Stimulated activated CD4-positive, alpha-beta T cell treated with anti-CD3 and anti-CD28 coated beads, TNF-alpha, amount 100 ng/mL, for 4 hours (primary cell): Measurements from ENCODE around the gene RET.

Experiments
- DNase-seq, 3 experiments: peaks; one replicate each; pipeline ENCODE4 v3.0.0-alpha.2; 2020; ENCODE audit warnings: low read depth in 3 of 3

The RET gene

DNA sequence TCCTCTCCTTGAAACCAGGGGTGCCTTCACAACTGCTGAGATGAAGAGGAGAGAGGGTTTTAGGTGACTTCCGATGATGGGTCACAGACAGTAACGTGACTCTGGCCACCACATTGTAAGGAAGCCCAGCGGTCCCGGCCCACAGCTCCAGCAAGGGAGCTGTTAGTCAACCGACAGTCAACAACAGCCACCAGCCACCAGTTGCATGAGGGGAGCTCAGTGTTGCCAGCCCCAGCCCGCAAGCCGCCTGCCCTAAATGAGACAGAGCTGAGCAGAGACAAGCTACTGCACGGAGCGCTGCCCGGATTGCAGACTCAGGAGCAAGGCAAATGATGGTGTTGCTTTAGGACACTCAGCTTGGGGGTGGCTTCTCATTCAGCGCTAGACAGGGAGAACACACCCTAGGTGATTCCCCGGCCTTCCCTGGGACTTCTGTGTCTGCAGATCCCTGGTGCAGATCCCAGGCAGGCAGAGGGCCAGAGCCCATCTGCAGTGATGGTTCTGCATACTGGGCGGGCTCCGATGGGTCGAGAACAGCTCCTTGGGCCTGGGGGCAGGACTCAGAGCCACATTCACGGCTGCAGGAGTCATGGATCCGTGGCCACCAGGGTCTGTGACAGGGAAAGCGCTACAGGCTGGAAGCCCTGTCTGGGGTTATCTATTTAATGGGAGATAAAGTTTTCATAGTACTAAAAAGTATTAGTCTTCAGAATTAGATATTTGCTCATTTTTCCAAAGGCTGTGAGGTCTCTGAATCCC, 14.3 kb upstream of the RET start:
- DNase-seq: no peak

- DNase-seq: no peak
These were observed 12.4 kb upstream of the RET start for GRCh38 chr10:43064331-43065075.

DNA sequence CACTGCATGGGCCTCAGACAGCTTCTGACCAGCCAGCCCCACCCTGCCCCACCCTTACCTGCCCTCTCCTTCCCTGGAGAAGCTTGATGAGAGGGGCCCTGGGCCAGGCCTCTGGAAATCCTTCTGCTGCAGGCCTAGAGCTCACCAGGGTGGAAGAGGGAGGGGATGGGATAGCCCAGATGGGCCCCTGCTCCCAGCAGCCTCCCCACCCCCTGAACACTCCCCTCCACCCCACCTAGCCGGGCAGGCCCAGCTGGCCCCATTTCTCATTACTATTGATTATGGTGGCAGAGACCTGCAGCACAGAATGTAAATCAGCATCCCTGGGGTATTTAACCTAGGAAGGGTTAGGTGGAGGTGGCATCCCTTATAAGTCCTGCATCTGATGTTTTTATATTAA, 11.6 kb upstream of the RET start:
- DNase-seq: no peak

- DNase-seq: no peak
These were observed 11.1 kb upstream of the RET start for GRCh38 chr10:43065761-43066160.

GRCh38 chr10:43066481-43066880, 10.4 kb upstream of the RET start:
- no peak for DNase-seq

- DNase-seq: no peak
These were observed 9.3 kb upstream of the RET start for GRCh38 chr10:43067391-43068135.

DNA sequence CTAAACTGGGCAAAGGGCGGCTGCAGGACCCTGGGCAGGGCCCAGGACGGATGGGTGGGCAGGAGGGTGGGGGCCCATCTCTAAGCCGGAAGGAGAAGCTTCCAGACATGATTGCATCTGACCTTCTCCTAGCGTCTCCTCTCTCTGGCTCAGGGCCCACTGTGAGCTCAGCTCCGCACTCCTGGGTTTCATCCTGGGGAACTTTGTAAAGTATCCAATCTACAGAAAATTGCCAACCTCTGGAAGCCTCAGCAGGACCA, 8.8 kb upstream of the RET start:
- no peak for DNase-seq

DNA sequence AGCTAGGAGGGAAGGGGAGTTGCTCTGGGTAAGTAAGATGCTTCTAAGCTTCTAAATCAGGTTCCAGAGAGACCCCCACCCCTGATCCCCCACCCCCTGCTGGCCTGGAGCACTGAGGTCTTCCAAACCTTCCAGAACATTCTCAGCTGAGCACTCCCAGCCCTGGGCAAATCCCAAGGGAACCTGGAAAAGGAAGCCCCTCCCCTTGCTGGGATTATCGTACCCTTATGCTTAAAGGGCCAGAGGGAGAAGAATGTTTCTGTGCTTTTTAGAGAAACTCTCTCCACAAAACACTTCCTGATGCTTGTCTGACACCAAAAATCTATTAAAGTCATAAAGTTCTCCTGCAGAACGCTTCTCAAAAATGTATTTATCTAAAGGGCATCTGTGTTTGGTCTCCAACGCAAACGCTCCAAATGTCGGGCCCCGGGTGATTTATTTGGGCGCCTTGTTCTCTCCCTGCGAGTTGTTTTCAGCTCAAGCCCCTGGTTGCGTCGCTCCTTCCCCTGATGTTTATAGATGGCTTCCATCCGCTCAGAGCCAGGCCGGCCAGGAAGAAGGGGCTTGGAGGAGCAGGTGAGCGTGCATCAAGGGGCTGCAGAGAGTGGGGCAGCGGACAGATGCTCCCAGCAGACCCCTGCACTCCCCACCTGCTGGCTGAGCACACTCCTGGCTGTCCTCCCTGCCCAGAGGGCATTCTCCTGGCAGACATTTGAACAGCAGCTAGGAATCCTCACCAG, 8.2 kb upstream of the RET start:
- DNase-seq: no peak

- no peak for DNase-seq
These were observed 7.7 kb upstream of the RET start for GRCh38 chr10:43069211-43069515.

DNA sequence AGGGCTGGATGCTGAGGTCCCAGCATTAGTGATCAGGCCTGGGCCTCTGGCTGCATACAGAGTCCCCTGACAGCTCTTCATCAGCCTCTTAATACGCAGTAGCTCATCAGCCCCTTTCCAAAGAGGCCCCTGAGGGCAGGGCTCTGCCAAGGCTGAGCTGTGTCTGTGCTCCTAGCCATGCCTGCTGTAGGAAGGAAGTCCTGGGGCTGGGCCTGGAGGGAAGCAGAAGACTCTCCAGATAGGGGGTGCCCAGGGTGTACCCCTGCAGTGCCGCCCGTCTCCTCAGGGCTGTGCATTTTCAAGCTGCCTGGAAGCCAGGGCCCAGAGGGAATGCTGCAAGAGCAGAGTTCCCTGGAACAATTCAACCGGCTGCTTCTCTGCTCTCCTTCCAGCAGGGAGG, 7.3 kb upstream of the RET start:
- DNase-seq: no peak

- no peak for DNase-seq
These were observed 6.5 kb upstream of the RET start for GRCh38 chr10:43070121-43071085.

DNA sequence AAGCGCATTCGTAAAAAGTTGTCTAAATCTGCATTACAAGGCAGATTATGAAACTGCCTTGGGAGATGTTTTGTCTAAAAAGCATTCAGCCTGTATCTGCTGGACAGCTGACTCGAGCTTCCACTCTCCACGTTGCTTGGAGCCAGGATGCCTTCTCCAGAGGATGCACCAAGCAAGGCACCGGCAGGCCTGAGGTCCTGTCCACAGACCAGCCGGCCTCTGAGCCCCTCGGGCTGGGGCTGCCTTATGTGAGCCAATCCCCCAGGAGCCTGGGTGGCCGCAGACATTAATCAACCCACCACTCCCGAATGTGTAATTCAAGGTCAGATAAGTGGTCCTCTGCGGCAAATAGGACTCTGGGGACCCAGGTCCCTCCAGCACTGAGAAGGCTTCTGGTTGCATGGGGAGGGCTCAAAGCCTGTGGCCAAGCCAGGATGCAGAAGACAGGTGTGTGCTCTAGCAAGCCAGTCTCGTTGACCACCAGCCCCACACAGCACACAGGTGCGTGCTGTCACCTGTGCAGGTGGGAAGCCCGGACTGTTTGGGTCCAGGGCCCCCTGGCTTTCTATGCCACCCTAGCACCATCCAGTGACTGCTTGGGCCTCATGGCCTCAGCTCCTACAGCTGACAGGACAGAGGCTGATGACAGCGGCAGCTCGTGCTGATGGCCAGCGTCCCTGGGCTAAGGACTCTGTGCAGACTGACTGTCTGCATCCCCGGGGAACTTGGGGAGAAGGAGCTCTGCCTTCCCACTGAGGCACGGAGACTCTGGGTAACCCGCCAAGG, 4.8 kb upstream of the RET start:
- no peak for DNase-seq

DNA sequence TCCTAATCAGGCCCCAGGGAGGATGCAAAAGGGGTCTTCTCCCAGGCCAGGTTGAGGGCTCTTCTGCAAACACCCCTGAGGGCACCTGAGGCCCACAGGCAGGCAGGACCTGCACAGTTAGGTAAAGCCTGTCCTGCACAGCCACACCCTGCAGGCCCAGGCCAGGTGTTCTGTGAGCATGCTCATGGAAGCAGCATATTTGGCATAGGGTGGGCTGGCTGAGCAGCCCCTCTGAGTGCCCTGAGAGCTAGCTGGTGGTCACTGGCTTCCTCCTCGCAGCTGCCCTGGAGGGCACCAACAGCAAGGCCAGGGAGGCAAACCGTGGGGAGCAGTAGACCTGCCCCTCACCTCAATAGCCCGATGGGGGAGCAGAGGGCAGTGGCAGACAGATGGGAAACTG, 3.7 kb upstream of the RET start:
- DNase-seq: no peak

DNA sequence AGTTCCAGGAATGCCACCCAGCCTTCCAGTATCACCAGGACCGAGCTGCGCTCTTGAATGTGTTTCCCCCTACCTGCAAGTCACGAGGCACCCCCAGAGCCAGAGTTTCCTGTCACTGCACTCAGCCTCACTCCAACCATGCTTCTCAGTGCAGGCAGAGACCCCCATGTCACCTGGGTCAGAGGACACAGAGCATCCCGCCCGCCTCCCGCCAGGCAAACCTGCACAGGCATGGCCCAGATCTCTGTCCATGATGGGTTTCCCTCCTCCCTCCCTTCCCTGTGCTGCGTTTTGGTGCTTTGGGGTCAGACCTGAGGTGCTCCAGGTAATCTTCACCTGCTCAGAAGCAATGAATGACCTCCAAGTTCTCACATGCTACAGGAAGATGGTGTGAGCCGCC, 3.1 kb upstream of the RET start:
- no peak for DNase-seq

DNA sequence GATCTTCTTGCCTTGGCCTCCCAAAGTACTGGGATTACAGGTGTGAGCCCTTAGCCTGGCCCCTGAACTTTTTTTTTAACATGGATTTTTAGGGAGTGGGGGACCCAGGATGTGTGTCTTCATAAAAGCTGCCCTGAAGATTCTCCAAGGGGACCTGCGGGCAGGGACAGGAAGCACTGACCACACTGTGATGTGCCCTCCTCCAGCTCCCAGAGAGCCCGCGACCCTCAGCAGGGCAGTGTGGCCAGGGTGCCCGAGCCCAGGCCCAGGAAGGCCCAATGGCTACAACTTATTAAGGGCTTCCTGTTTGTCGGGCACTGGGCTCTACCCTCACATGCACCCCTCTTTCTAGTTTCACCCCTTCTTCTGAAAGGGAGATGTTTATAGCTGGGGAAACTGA, 2.5 kb upstream of the RET start:
- DNase-seq: no peak

DNA sequence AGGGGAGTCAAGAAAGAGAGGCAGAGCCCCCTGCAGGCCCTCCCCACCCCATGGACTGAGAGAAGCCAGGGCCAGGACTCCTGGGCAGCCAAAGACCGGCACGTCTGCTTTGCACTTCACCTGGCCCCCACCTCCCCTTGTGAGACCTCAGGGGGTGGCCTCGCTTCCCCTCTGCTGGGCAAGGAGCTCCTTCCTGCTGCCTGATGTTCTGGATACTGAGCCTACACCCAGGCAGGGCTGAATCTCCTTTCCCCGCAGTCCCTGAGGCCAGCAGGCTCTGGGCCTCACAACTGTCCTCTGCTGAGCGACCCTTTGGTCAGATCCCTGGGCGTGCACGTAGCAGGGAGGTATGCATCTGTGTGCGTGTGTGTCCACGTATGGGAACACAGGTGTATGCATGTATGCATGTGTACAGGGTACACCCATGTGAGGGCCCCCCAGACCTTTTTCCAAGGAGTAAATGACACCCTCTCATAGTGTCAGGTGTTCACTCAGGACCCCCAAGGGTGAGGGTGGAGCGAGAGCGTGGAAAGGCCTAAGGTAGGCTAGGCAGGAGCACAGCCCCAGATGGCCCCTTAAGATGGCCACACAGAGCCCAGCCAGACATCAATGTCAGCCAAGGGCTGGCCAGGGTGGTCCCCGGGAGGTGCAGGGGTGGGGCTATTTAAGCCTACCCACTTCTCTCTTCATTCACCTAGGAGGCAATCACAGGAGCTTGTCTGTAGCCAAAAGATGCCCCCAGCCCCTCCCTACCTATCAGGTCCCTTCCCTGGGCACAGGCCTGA, 1.9 kb upstream of the RET start:
- DNase-seq: no peak

DNA sequence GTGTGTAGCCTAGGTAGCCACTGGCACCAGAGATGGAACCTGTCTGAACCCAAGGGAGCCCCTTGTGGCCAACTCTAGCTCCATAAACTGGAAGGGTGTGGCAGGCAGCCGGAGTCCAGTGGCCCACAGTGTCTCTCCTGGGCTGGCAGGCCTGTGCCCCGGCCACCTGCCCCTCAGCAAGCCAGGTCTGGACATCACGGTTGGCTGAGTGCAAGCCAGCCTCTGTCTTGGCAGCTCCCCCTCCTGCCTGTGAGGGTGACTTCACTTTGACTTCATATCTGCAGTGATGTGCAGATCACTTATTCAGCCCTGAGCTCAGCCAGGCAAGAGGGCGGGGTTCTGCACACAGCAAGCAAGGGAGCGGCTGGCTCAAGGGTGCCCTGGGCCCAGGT, 1.3 kb upstream of the RET start:
- no peak for DNase-seq

GRCh38 chr10:43076311-43076875, 476 bp upstream of the RET start:
- no peak for DNase-seq

GRCh38 chr10:43077421-43078171, 727 bp downstream of the RET start:
- DNase-seq: no peak
